IPS-11a (cell line): ENCODE data around the gene UCP1.

Source experiments
- H3K4me3 ChIP-seq: one replicate; pipeline ENCODE4 v1.5.1; 2013; ENCODE audit warnings: low read depth, low read length, control low read depth

The UCP1 gene

GRCh38 chr4:140568507-140569306 lies at the start of gene UCP1:
Gene UCP1, minus strand, starts transcription at chr4:140568961. Its CDS starts 232 bp downstream, at chr4:140568729.
- H3K4me3 ChIP-seq = peak within 1 kb of the TSS; percentile 50

DNA sequence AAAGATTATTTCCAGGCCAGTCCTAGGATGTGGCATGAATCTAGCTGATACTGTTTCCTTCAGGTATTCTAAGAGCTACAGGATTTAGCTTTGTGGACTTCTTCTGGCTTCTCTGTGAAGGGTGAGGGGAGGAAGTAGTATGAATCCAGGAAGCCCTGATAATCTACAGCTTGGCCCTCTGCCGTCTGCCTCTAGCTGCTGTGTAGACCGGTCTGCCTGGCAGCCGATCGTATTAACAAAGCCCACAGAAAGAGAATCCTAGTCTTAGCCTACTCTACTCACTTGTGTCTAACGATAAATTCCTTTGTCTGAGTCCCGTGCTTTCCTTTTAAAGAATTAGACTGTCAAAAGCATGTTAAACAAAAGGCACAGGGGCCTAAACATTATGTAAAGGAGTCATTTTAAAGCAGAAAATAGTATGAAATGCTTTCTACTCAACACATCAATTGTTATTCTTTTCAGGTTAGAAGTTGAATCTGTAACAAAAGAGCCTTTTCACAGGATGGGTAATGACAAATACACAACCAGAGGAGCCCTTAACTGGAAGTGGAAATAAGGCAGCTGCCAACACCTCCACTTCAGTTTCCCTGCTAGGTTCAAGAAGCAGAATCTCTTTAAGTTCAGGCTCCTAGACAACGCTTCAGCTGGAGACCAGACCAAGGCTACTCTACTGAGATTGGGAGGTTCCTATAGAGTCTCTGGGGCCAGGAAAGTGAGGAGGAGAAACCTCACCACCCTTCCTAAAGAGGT lies 48.9 kb upstream of the UCP1 start:
- H3K4me3 ChIP-seq = no peak overlapping the region

DNA sequence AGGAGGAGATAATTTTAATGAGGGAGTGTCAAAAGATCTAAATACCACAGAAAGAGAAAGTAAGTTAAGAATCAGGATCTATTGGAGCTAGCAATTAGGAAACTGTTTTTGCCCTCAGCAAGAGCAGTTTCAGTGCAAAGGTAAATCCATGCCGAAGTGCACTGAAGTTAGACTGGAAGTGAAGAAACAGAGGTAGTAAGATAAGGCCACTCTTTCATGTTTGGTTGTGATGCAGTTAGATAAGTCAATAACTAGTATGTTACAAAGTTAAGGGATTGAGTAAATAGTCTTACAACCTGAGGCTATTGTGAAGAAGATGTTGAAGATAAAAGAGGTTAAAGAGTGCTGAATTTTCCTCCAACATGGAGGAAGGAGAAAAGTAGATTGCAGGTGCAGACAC lies 46.7 kb upstream of the UCP1 start:
- H3K4me3 ChIP-seq = no peak overlapping the region

- H3K4me3 ChIP-seq = no peak overlapping the region
Measured at GRCh38 chr4:140612357-140612756, 43.6 kb upstream of the UCP1 start.

GRCh38 chr4:140611854-140612253 lies 43.1 kb upstream of the UCP1 start:
- no peak overlapping the region for H3K4me3 ChIP-seq

DNA sequence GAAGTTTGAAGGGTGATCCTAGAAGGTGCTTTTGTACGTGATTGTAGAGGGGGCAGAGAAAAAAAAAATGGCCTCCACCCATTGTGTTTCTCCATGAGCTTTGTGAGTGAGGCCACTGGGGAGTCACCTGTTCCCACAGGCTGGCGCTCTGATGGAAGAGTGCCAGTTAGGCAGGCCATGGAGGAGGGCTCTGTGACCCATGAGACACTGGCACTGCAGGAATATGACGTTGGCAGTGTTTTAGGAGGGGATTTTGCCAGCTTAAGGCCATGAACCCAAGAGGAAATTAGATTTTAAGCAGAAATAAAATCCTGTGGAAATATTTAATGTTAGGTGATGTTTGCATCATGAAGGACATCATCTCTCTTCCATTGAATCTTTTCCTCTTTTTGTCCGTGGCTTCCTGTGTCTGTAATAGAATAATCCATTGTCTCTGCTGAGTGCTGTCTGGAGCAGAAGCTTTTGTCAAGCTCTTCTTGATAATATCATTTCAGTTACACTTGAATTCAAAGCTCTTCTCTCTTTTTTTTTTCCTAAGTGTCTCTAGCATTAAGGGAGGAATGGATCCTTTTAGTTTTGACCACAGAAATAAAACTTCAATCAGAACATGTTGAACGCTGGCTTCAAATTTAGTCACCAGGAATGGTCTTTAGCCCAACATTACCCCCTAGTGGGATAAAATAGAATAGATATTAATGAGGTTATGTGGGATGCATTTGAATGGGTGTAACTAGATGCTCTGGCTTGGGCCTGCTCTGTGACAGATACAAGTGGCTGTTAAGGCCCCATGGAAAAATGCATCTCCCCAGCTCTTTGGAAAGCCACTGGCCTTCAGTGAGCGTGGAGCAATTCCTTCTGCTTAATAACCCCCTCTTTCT lies 41.0 kb upstream of the UCP1 start:
- no peak overlapping the region for H3K4me3 ChIP-seq

DNA sequence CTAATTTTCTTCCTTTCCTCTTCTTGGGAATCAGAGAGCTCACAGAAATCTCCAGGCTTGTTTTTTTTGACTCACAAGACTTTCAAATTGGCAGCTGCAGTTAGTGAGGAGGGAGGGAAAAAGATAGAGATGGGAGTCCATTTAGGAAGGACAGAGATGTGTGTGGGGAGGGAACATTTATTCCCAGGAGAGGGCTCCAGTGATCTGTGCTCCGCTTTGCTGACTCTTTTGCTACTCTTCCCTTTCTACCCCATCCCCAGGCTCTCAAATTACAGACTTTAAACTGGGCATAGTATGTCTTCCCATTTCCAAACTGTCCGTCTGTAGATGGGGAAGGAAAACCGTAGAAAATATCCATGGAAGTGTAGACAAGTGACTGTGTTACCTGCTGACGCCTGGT lies 39.1 kb upstream of the UCP1 start:
- H3K4me3 ChIP-seq = no peak overlapping the region

- no peak overlapping the region for H3K4me3 ChIP-seq
Measured at GRCh38 chr4:140604544-140604943, 35.8 kb upstream of the UCP1 start.

DNA sequence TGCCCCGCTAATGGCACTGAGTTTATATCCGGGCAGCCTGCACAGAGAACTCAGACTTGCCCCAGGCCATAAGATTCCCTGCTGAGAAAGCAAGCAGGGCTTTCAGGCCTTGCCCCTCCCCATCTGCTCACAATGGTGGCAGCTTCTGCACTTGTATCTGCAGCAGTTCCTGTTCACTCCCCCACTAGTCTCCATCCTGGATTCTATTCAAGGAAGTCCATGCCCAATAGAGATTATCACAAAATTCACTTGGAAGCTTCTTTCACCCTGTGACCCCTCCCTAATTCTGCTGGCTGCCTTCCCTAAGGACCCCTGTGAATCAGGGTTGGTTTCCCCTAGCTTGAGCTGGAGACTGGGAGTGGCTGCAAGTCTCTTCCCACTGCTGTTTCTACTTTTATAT lies 34.5 kb upstream of the UCP1 start:
- no peak overlapping the region for H3K4me3 ChIP-seq

- no peak overlapping the region for H3K4me3 ChIP-seq
Measured at GRCh38 chr4:140602714-140603113, 34.0 kb upstream of the UCP1 start.

GRCh38 chr4:140600408-140600807 lies 31.6 kb upstream of the UCP1 start:
- no peak overlapping the region for H3K4me3 ChIP-seq

- no peak overlapping the region for H3K4me3 ChIP-seq
Measured at GRCh38 chr4:140595065-140595464, 26.3 kb upstream of the UCP1 start.

DNA sequence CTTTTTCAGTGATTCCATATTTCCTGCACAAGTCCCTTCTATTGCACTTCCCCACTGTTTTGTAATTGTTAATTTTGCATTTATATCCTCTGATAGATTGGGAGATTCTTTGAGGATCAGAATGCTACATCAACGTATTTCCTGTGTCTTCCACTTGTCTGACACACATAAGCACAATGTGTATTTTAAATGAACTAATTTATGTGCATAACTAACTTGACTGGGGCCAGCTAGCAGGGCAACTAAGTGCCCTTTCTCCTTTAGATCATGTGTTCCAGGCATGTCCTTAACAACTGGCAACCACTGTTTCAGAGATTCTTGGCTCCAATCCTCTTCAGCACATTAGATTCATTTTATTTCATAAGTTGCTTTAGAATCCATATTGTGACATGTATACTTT lies 15.7 kb upstream of the UCP1 start:
- no peak overlapping the region for H3K4me3 ChIP-seq

- no peak overlapping the region for H3K4me3 ChIP-seq
Measured at GRCh38 chr4:140581078-140581477, 12.3 kb upstream of the UCP1 start.

- H3K4me3 ChIP-seq = no peak overlapping the region
Measured at GRCh38 chr4:140579278-140579677, 10.5 kb upstream of the UCP1 start.

- H3K4me3 ChIP-seq = no peak overlapping the region
Measured at GRCh38 chr4:140575489-140575888, 6.7 kb upstream of the UCP1 start.

DNA sequence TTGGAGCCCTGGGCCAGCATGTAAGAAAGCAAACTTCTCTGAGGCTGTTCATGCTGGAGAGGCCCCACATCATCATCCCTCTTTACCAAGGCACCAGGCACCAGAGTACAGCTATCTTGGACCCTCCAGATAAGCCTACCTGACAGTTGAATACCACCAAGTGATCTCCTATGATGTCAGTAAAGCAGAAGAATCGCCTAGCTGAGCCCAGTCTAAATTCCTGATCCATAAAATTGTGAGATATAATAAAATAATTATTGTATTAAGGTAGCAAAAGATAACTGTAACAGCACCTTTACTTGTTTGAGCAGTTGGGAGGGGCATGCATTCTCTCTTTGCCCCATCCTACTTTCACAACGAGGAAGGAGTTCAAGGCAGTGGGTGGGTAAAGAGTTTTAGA lies 2.9 kb upstream of the UCP1 start:
- H3K4me3 ChIP-seq = no peak overlapping the region

GRCh38 chr4:140569307-140569638 lies 512 bp upstream of the UCP1 start:
- H3K4me3 ChIP-seq = peak overlapping the region; percentile 50

- H3K4me3 ChIP-seq = no peak overlapping the region
Measured at GRCh38 chr4:140559696-140560095, 9.1 kb downstream of the UCP1 start.

DNA sequence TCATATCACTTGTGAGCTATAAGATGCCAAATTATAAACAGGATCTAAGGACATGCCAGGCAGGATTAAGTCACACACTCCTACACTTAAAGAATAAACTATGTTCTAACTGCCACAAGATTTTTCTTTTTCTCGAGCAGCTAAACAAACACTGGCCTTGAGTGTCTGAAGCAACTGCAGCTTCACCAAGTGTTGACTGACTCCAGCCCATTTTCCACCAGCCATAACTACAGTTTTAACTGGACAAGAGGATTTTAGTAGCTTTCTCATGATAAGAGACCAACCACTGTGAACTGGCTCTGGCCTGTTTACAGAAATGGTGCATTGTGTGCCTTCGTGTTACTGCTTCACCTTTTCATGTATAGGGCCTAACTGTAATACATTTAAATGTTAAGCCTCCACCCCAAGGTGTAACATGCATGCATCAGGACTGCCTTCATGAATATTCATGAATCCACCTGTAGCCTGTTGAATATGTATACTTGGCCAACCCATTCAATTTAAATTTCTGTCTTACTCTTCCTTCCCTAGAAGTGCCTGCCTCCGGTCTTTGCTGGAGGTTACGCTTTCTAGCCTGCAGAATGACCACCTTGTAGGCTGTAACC lies 10.8 kb downstream of the UCP1 start:
- H3K4me3 ChIP-seq = no peak overlapping the region
